PC-3 (cell line): ENCODE measurements around the gene HDAC4. TPM values are rescaled to one million over a fixed set of nuclear protein-coding genes. Genes with fewer than 3 reads are reported as not detected.

Experiments used
- ATAC-seq: fragments of 200-7000 bp; cut with Tn5 transposase; 2 replicates; pipeline ENCODE4 v1.9.1; 2020; ENCODE audit warnings: mild to moderate bottlenecking, moderate library complexity
- BruUV-seq: library from RNA; stranded (reverse); fragments of 400-500 nt; replicated peaks from 2 replicates; lab custom pipeline; 2021; lab: Mats Ljungman, UMichigan
- CTCF ChIA-PET: fragments of 300-600 bp; sonication (Branson Sonifier 250); formaldehyde crosslinking; loops from one replicate; lab custom pipeline; 2022; ENCODE audit warnings: antibody characterized with exemption; lab: Charles Lee
- POLR2A ChIA-PET: fragments of 300-600 bp; sonication (Branson Sonifier 250); formaldehyde crosslinking; loops from one replicate; lab custom pipeline; 2022; ENCODE audit warnings: antibody characterized with exemption; ENCODE audit not compliant: unreplicated experiment; lab: Charles Lee
- DNase-seq: peaks from one replicate; pipeline ENCODE4 v3.0.0-alpha.2; 2015
- H2AFZ ChIP-seq: fragments of 300-600 bp; sonication (generic); 2 replicates; pipeline ENCODE4 v1.6.0; 2016; ENCODE audit warnings: antibody characterized with exemption, low read length
- H3F3A ChIP-seq: fragments of 300-600 bp; sonication (generic); one replicate; pipeline ENCODE4 v1.6.0; 2017; ENCODE audit warnings: antibody characterized with exemption, low read length, control low read depth, mild to moderate bottlenecking; ENCODE audit not compliant: unreplicated experiment
- H3K27ac ChIP-seq: fragments of 300-600 bp; sonication (generic); 2 replicates; pipeline ENCODE4 v1.5.1; 2016; ENCODE audit warnings: mild to moderate bottlenecking, low read length
- H3K27me3 ChIP-seq: fragments of 300-600 bp; sonication (generic); 2 replicates; pipeline ENCODE4 v1.6.1; 2016; ENCODE audit warnings: low read length, mixed read lengths
- H3K36me3 ChIP-seq: fragments of 300-600 bp; sonication (generic); 2 replicates; pipeline ENCODE4 v1.6.1; 2016; ENCODE audit warnings: low read depth, mixed run types, low read length, mixed read lengths
- H3K4me1 ChIP-seq: fragments of 300-600 bp; sonication (generic); 2 replicates; pipeline ENCODE4 v1.5.1; 2016; ENCODE audit warnings: low read length; ENCODE audit not compliant: insufficient read depth
- H3K4me2 ChIP-seq: fragments of 300-600 bp; sonication (generic); 2 replicates; pipeline ENCODE4 v1.6.0; 2016; ENCODE audit warnings: low read length
- H3K4me3 ChIP-seq: fragments of 300-600 bp; sonication (generic); 2 replicates; pipeline ENCODE4 v1.5.1; 2016; ENCODE audit warnings: mild to moderate bottlenecking, low read length, mixed read lengths
- H3K79me2 ChIP-seq: fragments of 300-600 bp; sonication (generic); 2 replicates; pipeline ENCODE4 v1.6.1; 2017; ENCODE audit warnings: low read length, mixed read lengths
- H3K9ac ChIP-seq: fragments of 300-600 bp; sonication (generic); 2 replicates; pipeline ENCODE4 v1.6.0; 2016; ENCODE audit warnings: mild to moderate bottlenecking, low read length
- H3K9me2 ChIP-seq: fragments of 300-600 bp; sonication (generic); replicated peaks from 2 replicates; pipeline ENCODE4 v1.6.1; 2016; ENCODE audit warnings: mixed run types, low read length, mixed read lengths
- H3K9me3 ChIP-seq: fragments of 300-600 bp; sonication (generic); 2 replicates; pipeline ENCODE4 v1.6.1; 2016; ENCODE audit warnings: low read length, mixed read lengths
- H4K20me1 ChIP-seq: fragments of 300-600 bp; sonication (generic); 2 replicates; pipeline ENCODE4 v1.6.1; 2016; ENCODE audit warnings: low read length, mixed read lengths
- EZH2 ChIP-seq: fragments of 300-600 bp; sonication (generic); IDR thresholded peaks from one replicate; pipeline ENCODE4 v1.6.1; 2017; ENCODE audit warnings: antibody characterized with exemption, mild to moderate bottlenecking, low read length; ENCODE audit not compliant: unreplicated experiment
- EZH2phosphoT487 ChIP-seq: fragments of 300-600 bp; sonication (generic); IDR thresholded peaks from 2 replicates; pipeline ENCODE4 v1.6.1; 2018; ENCODE audit warnings: mild to moderate bottlenecking, antibody characterized with exemption, low read length, borderline replicate concordance
- intact Hi-C: fragments of 100-400 bp; cut with micrococcal nuclease; formaldehyde crosslinking; loops from 2 replicates; pipeline ENCODE4 v1.9.0; 2023
- total RNA-seq: library from RNA; depleted of rRNA; stranded (reverse); fragments of >200 nt; gene quantifications from 2 replicates; pipeline ENCODE4 v1.2.3, GENCODE V29; 2014
- TF ChIP-seq, protein P1 (sequence below): fragments of 300-600 bp; sonication (generic); conservative IDR thresholded peaks from 2 replicates; pipeline ENCODE4 v1.5.1; 2017; ENCODE audit warnings: antibody characterized with exemption, low read depth, mild to moderate bottlenecking, low read length

The HDAC4 gene
- total RNA-seq, 1 experiment from 2014 or later: 8.5 TPM

GRCh38 chr2:239000500-239001073 is 400.2 kb downstream of the HDAC4 start:
- Histone ChIP-seq H3K4me2 (no peak overlapping the region), H3K27ac (no peak overlapping the region), H4K20me1 (no peaks in the 10 kb centered on the region), H3K9me2 (no peaks in the 10 kb centered on the region), H3K4me1 (peaks cover 30% of the 10 kb centered on the region), H3F3A (no peaks in the 10 kb centered on the region), H3K27me3 (no peaks in the 10 kb centered on the region), H3K9me3 (no peaks in the 10 kb centered on the region), H3K9ac (no peak overlapping the region), H3K36me3 (no peaks in the 10 kb centered on the region), H3K4me3 (no peak overlapping the region), H3K79me2 (no peaks in the 10 kb centered on the region), H2AFZ (no peak overlapping the region)
- BruUV-seq: no TSS peak
- DNase-seq: no peak
- ChIA-PET POLR2A (interaction anchor here (0.7 kb wide), 1 partner anchor 384 kb away, joined by 9 read pairs; no protein-coding TSS in a partner anchor), CTCF (no interaction called here)
- TF ChIP-seq EZH2phosphoT487 (no peak), EZH2 (no peak)
- TF ChIP-seq, protein P1, sequence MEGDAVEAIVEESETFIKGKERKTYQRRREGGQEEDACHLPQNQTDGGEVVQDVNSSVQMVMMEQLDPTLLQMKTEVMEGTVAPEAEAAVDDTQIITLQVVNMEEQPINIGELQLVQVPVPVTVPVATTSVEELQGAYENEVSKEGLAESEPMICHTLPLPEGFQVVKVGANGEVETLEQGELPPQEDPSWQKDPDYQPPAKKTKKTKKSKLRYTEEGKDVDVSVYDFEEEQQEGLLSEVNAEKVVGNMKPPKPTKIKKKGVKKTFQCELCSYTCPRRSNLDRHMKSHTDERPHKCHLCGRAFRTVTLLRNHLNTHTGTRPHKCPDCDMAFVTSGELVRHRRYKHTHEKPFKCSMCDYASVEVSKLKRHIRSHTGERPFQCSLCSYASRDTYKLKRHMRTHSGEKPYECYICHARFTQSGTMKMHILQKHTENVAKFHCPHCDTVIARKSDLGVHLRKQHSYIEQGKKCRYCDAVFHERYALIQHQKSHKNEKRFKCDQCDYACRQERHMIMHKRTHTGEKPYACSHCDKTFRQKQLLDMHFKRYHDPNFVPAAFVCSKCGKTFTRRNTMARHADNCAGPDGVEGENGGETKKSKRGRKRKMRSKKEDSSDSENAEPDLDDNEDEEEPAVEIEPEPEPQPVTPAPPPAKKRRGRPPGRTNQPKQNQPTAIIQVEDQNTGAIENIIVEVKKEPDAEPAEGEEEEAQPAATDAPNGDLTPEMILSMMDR: no peak
- ATAC-seq: no peak
- intact Hi-C loops: no loop called here

- H2AFZ ChIP-seq: no peak overlapping the region
- no peak for DNase-seq
- intact Hi-C loops: no loop called here
- no peaks in the 10 kb centered on the region for H3K36me3 ChIP-seq
- POLR2A ChIA-PET: no interaction called here
- H3K4me2 ChIP-seq: no peak overlapping the region
- no peaks in the 10 kb centered on the region for H3K27me3 ChIP-seq
- TF ChIP-seq EZH2: no peak
- no peak for ATAC-seq
- H3K9me2 ChIP-seq: no peaks in the 10 kb centered on the region
- H3K4me3 ChIP-seq: no peak overlapping the region
- H3K79me2 ChIP-seq: no peaks in the 10 kb centered on the region
- no peak overlapping the region for H3K27ac ChIP-seq
- peaks cover 31% of the 10 kb centered on the region for H3K4me1 ChIP-seq
- no peak overlapping the region for H3K9ac ChIP-seq
- BruUV-seq: no TSS peak
- H3K9me3 ChIP-seq: no peaks in the 10 kb centered on the region
- H4K20me1 ChIP-seq: no peaks in the 10 kb centered on the region
- CTCF ChIA-PET: no interaction called here
- H3F3A ChIP-seq: no peaks in the 10 kb centered on the region
Measured at GRCh38 chr2:239000089-239000488, 400.7 kb downstream of the HDAC4 start.

DNA sequence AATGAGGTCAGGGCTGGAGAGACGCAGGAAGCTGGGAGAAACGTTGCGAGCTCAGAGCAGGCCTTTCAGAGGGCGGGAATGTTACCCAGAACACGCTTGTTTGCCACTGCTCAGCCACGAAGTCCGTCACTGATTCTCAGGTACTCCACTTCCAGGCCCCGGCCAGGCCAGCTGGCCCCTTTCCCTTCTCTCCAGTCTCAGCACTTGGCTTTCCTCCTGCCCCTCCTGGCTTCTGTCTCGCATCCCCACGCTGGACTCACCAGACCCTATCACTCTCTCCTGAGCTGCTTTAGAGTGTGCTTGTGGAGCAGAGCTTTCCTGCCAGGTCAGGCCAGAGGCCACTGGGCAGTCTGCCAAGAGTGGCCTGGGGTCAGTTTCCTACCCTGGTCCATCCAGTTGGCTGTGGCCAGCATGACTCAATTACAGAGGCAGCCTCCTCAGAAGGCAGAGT is 401.5 kb downstream of the HDAC4 start:
- Histone ChIP-seq H3K36me3 (no peaks in the 10 kb centered on the region), H3K4me1 (peaks cover 32% of the 10 kb centered on the region), H2AFZ (no peak overlapping the region), H3K79me2 (no peaks in the 10 kb centered on the region), H3K4me2 (no peak overlapping the region), H3K9me3 (no peaks in the 10 kb centered on the region), H3K27ac (no peak overlapping the region), H3K4me3 (no peak overlapping the region), H3K27me3 (no peaks in the 10 kb centered on the region), H3F3A (no peaks in the 10 kb centered on the region), H3K9ac (no peak overlapping the region), H4K20me1 (no peaks in the 10 kb centered on the region), H3K9me2 (no peaks in the 10 kb centered on the region)
- ChIA-PET CTCF (no interaction called here), POLR2A (no interaction called here)
- no TSS peak for BruUV-seq
- no peak for ATAC-seq
- intact Hi-C loops: no loop called here
- no peak for TF ChIP-seq EZH2
- DNase-seq: no peak
